ENCODE measurements around the gene PUS1. TPM values are rescaled to one million over a fixed set of nuclear protein-coding genes. Genes with fewer than 3 reads are reported as not detected.
A peak's percentile ranks its signal among the peaks of the same experiment; 100 is the strongest.

The PUS1 gene
- total and polyA plus RNA-seq, 2 of the 8 experiments (the other 6 are each of a cell fraction or from before 2014, with no cell fraction given), result 48.1 to 81.2 TPM

DNA sequence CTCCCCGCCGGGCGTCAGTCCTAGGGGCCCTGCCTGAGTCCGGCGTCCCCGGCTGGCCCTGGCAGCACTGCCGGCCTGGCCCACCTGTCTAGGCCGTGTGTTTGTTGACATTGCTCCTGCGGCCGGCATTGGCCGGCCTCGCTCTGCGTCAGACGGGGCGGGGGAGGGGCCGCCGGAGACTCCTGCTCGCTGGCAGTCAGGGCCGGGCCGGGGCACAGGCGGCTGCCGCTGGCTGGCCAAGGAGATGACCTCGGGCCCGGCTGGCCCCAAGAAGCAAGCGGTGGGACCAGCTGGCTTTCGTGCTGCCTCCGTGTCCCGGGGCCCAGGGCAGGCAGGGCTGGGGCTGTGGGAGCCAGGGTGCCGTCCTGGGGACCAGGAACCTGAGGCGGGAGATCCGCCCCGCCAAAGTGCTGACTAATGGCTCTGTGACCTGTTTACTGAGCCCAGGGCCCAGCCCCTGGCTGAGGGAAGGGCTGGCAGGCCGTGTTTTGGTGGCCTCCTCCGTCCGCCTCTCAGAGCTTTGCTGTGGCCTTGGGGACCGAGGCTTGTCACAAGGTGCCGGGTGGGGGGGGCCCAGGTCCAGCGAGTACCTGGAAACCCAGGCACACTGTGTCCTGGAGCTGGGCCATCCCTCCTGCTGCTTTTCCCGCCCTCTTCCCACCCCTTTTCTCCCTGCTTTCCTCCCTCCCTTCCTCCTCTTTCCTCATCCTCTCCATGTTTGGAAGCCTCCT, 32.8 kb upstream of the PUS1 start (continued):
- TF ChIP-seq PHF8 (conservative IDR thresholded peaks at IDR 0.05; ENCODE audit: low read depth, low read length), result peak; percentile 35; the same call in 1 of the 2 replicates
- TF ChIP-seq RNF2 (IDR thresholded peaks at IDR 0.05; ENCODE audit: borderline replicate concordance, low read depth, low read length, missing control alignments, poor library complexity, severe bottlenecking), result no peak
- no peak for TF ChIP-seq EZH2 (IDR thresholded peaks at IDR 0.05; ENCODE audit: low read depth, low read length, severe bottlenecking)
- no peak for TF ChIP-seq KDM1A (IDR thresholded peaks at IDR 0.05; ENCODE audit: borderline replicate concordance, low read length)
- TF ChIP-seq EGR1 (IDR thresholded peaks at IDR 0.05; ENCODE audit: borderline replicate concordance, low read depth, low read length), result no peak
- TF ChIP-seq SAP30 (IDR thresholded peaks at IDR 0.05; ENCODE audit: insufficient read depth, insufficient replicate concordance, low read length), result no peak
- TF ChIP-seq SUZ12 (IDR thresholded peaks at IDR 0.05; ENCODE audit: low read length), result no peak
- no peak for TF ChIP-seq SRF (IDR thresholded peaks at IDR 0.05; ENCODE audit: low read depth, low read length)
- TF ChIP-seq CREB1 (IDR thresholded peaks at IDR 0.05), result peak; percentile 80
- peak; percentile 37 for TF ChIP-seq ASH2L (IDR thresholded peaks at IDR 0.05; ENCODE audit: low read length)
- peak; percentile 88 for TF ChIP-seq BACH1 (IDR thresholded peaks at IDR 0.05; ENCODE audit: low read length)
- TF ChIP-seq CBX5 (IDR thresholded peaks at IDR 0.05; ENCODE audit: low read depth, low read length), result no peak
- no peak for TF ChIP-seq HDAC6 (IDR thresholded peaks at IDR 0.05; ENCODE audit: low read depth, low read length)
- TF ChIP-seq POLR2A (IDR thresholded peaks at IDR 0.05; ENCODE audit: control extremely low read depth in 1 of 2, low read depth in 2 of 2, low read length in 2 of 2), result peak in 1 of 2 experiments; percentile 77; a peak in 2 of 3 replicates
- no peak for TF ChIP-seq FOSL1 (IDR thresholded peaks at IDR 0.05; ENCODE audit: insufficient read depth, low read depth, low read length)
